HCT116 (cell line): ENCODE measurements around the gene SLC25A10. TPM values are rescaled to one million over a fixed set of nuclear protein-coding genes. Genes with fewer than 3 reads are reported as not detected.

Source experiments
- ATAC-seq: fragments of 200-7000 bp; cut with Tn5 transposase; 2 replicates; pipeline ENCODE4 v1.9.1; 2020; ENCODE audit warnings: mild to moderate bottlenecking, moderate library complexity
- BruUV-seq: library from RNA; stranded (reverse); fragments of 400-500 nt; replicated peaks from 2 replicates; lab custom pipeline; 2021; lab: Mats Ljungman, UMichigan
- CTCF ChIA-PET: fragments of 300-600 bp; sonication (Branson Sonifier 250); formaldehyde crosslinking; loops from one replicate; lab custom pipeline; 2021; ENCODE audit warnings: antibody characterized with exemption; lab: Charles Lee
- POLR2A ChIA-PET: fragments of 300-600, 350-600 bp; sonication (Branson Sonifier 250); formaldehyde crosslinking; loops from one replicate; lab custom pipeline; 2021; ENCODE audit warnings: antibody characterized with exemption; lab: Charles Lee
- RAD21 ChIA-PET, 2 experiments: fragments of 300-600 bp; sonication (Branson Sonifier 250); formaldehyde crosslinking; loops; one replicate each; lab custom pipeline; 2023; ENCODE audit warnings: low total read pairs in 2 of 2; ENCODE audit not compliant: uncharacterized antibody in 2 of 2, unreplicated experiment in 2 of 2, low non-redundant PET in 1 of 2; lab: Charles Lee
- DNase-seq: peaks from one replicate; pipeline ENCODE4 v3.0.0-alpha.2; 2010; ENCODE audit warnings: low read depth, low spot score
- H2AFZ ChIP-seq: fragments of 200-600 bp; shearing (Covaris generic), sonication (generic); 2 replicates; pipeline ENCODE4 v1.6.1; 2017; ENCODE audit warnings: low read depth, mixed run types, mixed read lengths, antibody characterized with exemption, low read length; ENCODE audit not compliant: poor library complexity, severe bottlenecking
- H3K27ac ChIP-seq: 2 replicates; pipeline ENCODE4 v1.5.1; 2012; ENCODE audit warnings: low read depth, low read length
- H3K27me3 ChIP-seq: fragments of 200-600 bp; sonication (generic); 2 replicates; pipeline ENCODE4 v1.6.1; 2016; ENCODE audit warnings: mixed run types, low read length, mixed read lengths; ENCODE audit not compliant: insufficient read depth
- H3K36me3 ChIP-seq, 2 experiments: fragments of 200-500 bp in 1 of 2; fragments of 200-600 bp in 1 of 2; sonication (Bioruptor generic) in 1 of 2; sonication (generic) in 1 of 2; 2 replicates each; pipeline versions ENCODE4 v1.5.1 to v1.6.1; 2014 to 2016; ENCODE audit warnings: low read length in 2 of 2, inconsistent platforms in 1 of 2, mixed read lengths in 1 of 2, mixed run types in 1 of 2; ENCODE audit not compliant: insufficient read depth in 2 of 2, control insufficient read depth in 1 of 2
- H3K4me1 ChIP-seq, 2 experiments: fragments of 200-600 bp in 1 of 2; sonication (generic) in 1 of 2; 2 replicates each; pipeline versions ENCODE4 v1.5.1 to v1.6.1; 2012 to 2017; ENCODE audit warnings: low read length in 2 of 2, inconsistent platforms in 1 of 2, mild to moderate bottlenecking in 1 of 2, mixed read lengths in 1 of 2, mixed run types in 1 of 2, moderate library complexity in 1 of 2; ENCODE audit not compliant: insufficient read depth in 2 of 2, control insufficient read depth in 1 of 2
- H3K4me2 ChIP-seq: fragments of 200-600 bp; sonication (generic); 2 replicates; pipeline ENCODE4 v1.6.1; 2017; ENCODE audit warnings: mixed run types, low read length, mixed read lengths
- H3K4me3 ChIP-seq, 2 experiments: fragments of 200-600 bp in 1 of 2; sonication (generic) in 1 of 2; replicated peaks in 1 of 2; 2 replicates each; pipeline ENCODE4 v1.5.1; 2011 to 2016; ENCODE audit warnings: low read length in 2 of 2, control low read depth in 1 of 2, low read depth in 1 of 2, mild to moderate bottlenecking in 1 of 2, mixed read lengths in 1 of 2, mixed run types in 1 of 2
- H3K79me2 ChIP-seq: fragments of 200-600 bp; sonication (generic); 2 replicates; pipeline ENCODE4 v1.6.1; 2017; ENCODE audit warnings: mild to moderate bottlenecking, mixed run types, low read length, moderate library complexity, mixed read lengths; ENCODE audit not compliant: insufficient read depth
- H3K9ac ChIP-seq: fragments of 200-600 bp; sonication (generic); 2 replicates; pipeline ENCODE4 v1.6.1; 2016; ENCODE audit warnings: low read length, mixed read lengths
- H3K9me2 ChIP-seq: fragments of 200-600 bp; sonication (generic), shearing (Covaris generic); 2 replicates; pipeline ENCODE4 v1.6.1; 2017; ENCODE audit warnings: mixed run types, mild to moderate bottlenecking, moderate library complexity; ENCODE audit not compliant: insufficient read depth
- H3K9me3 ChIP-seq, 2 experiments: fragments of 200-500 bp in 1 of 2; fragments of 200-600 bp in 1 of 2; sonication (Bioruptor generic) in 1 of 2; sonication (generic) in 1 of 2; 2 replicates each; pipeline ENCODE4 v1.6.1; 2014 to 2017; ENCODE audit warnings: low read length in 2 of 2, mixed read lengths in 2 of 2, inconsistent platforms in 1 of 2, low read depth in 1 of 2, mild to moderate bottlenecking in 1 of 2, mixed run types in 1 of 2, moderate library complexity in 1 of 2; ENCODE audit not compliant: control insufficient read depth in 1 of 2, insufficient read depth in 1 of 2
- H4K20me1 ChIP-seq: fragments of 200-600 bp; sonication (generic), shearing (Covaris generic); 2 replicates; pipeline ENCODE4 v1.6.1; 2017; ENCODE audit warnings: mixed run types, mild to moderate bottlenecking, moderate library complexity; ENCODE audit not compliant: insufficient read depth
- CEBPB ChIP-seq: IDR thresholded peaks from 2 replicates; pipeline ENCODE4 v1.6.1; 2012; ENCODE audit warnings: low read depth
- ELF1 ChIP-seq: IDR thresholded peaks from 2 replicates; pipeline ENCODE4 v1.6.1; 2012; ENCODE audit warnings: low read depth, borderline replicate concordance
- EZH2 ChIP-seq: fragments of 200-600 bp; sonication (generic); IDR thresholded peaks from 2 replicates; pipeline ENCODE4 v1.6.1; 2017; ENCODE audit warnings: antibody characterized with exemption, mixed run types
- POLR2A ChIP-seq: IDR thresholded peaks from 2 replicates; pipeline ENCODE4 v1.7.0; 2011; ENCODE audit warnings: borderline replicate concordance; ENCODE audit not compliant: insufficient read depth, insufficient read length; ENCODE audit errors: extremely low read depth
- POLR2AphosphoS5 ChIP-seq: IDR thresholded peaks from 2 replicates; pipeline ENCODE4 v1.6.1; 2011; ENCODE audit warnings: mild to moderate bottlenecking, low read depth, low read length, moderate library complexity
- RAD21 ChIP-seq: IDR thresholded peaks from 2 replicates; pipeline ENCODE4 v1.6.1; 2012; ENCODE audit warnings: low read depth, mild to moderate bottlenecking
- SIN3A ChIP-seq: IDR thresholded peaks from 2 replicates; pipeline ENCODE4 v1.6.1; 2012; ENCODE audit warnings: low read depth
- SP1 ChIP-seq: IDR thresholded peaks from 2 replicates; pipeline ENCODE4 v1.6.1; 2012; ENCODE audit warnings: low read depth
- TCF7L2 ChIP-seq: IDR thresholded peaks from 2 replicates; pipeline ENCODE4 v1.7.0; 2011; ENCODE audit warnings: borderline replicate concordance, inconsistent platforms; ENCODE audit not compliant: insufficient read depth, insufficient read length; ENCODE audit errors: extremely low read depth
- ZFX ChIP-seq: fragments of 450-650 bp; IDR thresholded peaks from 2 replicates; pipeline ENCODE4 v1.6.1; 2017
- ZNF274 ChIP-seq: fragments of 200-500 bp; sonication (Bioruptor generic); IDR thresholded peaks from 2 replicates; pipeline ENCODE4 v1.6.1; 2014; ENCODE audit warnings: mild to moderate bottlenecking, low read depth, low read length, inconsistent platforms
- intact Hi-C: fragments of 100-400 bp; cut with micrococcal nuclease; formaldehyde crosslinking; loops from 2 replicates; pipeline ENCODE4 v1.10.0; 2022
- total RNA-seq: library from RNA; stranded (reverse); gene quantifications from one replicate; pipeline ENCODE4 v1.2.1, GENCODE V29; 2021; ENCODE audit not compliant: unreplicated experiment
- TF ChIP-seq, protein P1 (sequence below): IDR thresholded peaks from 2 replicates; pipeline ENCODE4 v1.6.1; 2012; ENCODE audit warnings: low read depth

SLC25A10 gene
- total RNA-seq, 1 experiment from 2014 or later = 70.8 TPM

DNA sequence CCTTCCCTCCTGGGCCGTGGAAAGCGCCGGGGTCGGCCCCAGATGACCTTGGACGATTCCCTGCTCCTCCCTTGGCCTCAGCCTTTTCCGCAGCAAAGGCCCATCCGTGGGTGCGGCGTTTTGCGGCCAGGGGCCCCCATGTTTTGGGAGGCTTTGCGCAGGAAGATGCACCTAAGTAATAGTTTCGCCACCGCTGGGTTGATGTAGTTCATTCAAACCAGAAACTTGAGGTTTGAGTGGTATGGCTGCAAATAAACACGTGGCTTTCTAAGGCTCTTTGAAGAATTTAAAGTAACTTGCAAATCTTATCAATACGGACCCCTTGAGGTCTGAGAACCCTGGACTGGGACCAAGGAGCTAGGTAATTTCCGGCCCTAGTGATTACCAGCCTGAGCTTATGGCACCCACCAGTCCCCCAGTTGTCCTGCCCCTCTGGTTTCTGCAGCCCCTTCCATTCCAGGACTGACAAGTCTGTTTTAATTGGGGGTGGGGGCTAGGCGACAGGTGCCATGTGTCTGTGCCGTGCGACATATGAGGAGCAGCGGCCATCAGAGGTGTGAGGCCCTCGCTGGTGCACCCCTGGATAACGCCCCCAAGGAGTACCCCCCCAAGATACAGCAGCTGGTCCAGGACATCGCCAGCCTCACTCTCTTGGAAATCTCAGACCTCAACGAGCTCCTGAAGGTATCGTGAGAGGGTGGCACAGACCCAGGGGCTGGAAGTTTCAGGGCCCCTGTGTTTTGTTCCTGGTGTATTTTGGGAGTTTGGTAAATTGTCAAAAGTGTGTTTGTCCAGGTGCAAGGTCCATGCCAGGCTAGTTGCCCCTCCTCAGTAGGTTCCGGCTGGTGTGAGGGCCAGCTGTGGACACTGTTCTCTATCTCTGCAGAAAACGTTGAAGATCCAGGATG lies 8.1 kb upstream of the SLC25A10 start:
- no peak; the same call in 1 of the 2 replicates for ATAC-seq

DNA sequence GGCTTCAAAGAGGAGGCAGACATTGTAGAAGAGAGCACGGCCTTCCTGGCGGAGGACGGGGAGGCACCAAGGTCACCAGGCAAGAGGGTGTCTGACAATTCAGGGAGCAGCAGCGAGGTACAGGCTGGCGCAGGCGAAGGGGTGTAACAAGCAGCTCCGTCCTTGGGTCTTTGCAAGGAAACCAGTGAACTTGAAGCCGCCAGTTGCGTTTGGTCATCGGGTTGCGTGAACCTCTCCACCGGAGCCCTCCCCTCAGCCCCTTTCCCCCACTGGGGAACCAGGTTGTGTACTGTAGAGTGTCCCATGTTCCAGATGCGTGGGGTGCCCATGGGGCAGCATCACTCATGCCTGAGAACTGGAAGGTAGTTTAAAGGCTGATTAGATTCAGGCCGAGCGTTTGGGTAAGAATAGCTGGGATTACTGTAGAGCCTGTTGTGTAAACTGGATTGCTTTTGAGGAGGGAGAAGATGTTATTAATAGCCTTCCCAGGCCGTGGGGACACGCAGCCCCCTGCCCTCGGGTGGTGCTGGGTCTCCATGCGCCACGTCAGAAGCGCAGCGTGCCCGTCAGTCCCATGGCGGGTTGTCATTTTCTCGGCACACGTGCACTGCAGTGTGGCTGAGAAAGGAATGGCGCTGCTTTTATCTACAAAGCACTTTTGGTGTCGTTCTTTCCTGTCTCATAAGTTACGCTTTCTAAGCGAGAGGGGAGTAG lies 6.4 kb upstream of the SLC25A10 start:
- no peak for DNase-seq
- intact Hi-C loops = no loop called here
- peaks cover 21 to 54% of the 10 kb centered on the region in 2 experiments; a peak in 3 of 4 replicates for H3K36me3 ChIP-seq
- H3K27ac ChIP-seq = peak overlapping the region; percentile 3; the same call in 1 of the 2 replicates
- H3K9me3 ChIP-seq = no peaks in the 10 kb centered on the region
- no peak overlapping the region for H2AFZ ChIP-seq
- no peak for ATAC-seq
- no peaks in the 10 kb centered on the region; the same call in 1 of the 2 replicates for H4K20me1 ChIP-seq
- POLR2A ChIA-PET = no interaction called here
- no peaks in the 10 kb centered on the region for H3K9me2 ChIP-seq
- H3K4me3 ChIP-seq = no peak overlapping the region
- RAD21 ChIA-PET = no interaction called here
- no TSS peak for BruUV-seq
- no peaks in the 10 kb centered on the region for H3K27me3 ChIP-seq
- H3K9ac ChIP-seq = no peak overlapping the region
- CTCF ChIA-PET = no interaction called here
- peaks cover 70% of the 10 kb centered on the region for H3K79me2 ChIP-seq
- H3K4me2 ChIP-seq = no peak overlapping the region
- peaks cover 23 to 42% of the 10 kb centered on the region in 2 experiments for H3K4me1 ChIP-seq
- no peak for TF ChIP-seq CEBPB
- no peak for TF ChIP-seq SIN3A
- no peak for TF ChIP-seq SP1
- TF ChIP-seq, protein P1, sequence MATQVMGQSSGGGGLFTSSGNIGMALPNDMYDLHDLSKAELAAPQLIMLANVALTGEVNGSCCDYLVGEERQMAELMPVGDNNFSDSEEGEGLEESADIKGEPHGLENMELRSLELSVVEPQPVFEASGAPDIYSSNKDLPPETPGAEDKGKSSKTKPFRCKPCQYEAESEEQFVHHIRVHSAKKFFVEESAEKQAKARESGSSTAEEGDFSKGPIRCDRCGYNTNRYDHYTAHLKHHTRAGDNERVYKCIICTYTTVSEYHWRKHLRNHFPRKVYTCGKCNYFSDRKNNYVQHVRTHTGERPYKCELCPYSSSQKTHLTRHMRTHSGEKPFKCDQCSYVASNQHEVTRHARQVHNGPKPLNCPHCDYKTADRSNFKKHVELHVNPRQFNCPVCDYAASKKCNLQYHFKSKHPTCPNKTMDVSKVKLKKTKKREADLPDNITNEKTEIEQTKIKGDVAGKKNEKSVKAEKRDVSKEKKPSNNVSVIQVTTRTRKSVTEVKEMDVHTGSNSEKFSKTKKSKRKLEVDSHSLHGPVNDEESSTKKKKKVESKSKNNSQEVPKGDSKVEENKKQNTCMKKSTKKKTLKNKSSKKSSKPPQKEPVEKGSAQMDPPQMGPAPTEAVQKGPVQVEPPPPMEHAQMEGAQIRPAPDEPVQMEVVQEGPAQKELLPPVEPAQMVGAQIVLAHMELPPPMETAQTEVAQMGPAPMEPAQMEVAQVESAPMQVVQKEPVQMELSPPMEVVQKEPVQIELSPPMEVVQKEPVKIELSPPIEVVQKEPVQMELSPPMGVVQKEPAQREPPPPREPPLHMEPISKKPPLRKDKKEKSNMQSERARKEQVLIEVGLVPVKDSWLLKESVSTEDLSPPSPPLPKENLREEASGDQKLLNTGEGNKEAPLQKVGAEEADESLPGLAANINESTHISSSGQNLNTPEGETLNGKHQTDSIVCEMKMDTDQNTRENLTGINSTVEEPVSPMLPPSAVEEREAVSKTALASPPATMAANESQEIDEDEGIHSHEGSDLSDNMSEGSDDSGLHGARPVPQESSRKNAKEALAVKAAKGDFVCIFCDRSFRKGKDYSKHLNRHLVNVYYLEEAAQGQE = no peak
- TF ChIP-seq TCF7L2 = no peak
- TF ChIP-seq ELF1 = no peak
- no peak for TF ChIP-seq RAD21
- no peak for TF ChIP-seq ZFX
- TF ChIP-seq POLR2A = no peak
- TF ChIP-seq ZNF274 = no peak
- TF ChIP-seq EZH2 = no peak

More for the DNA sequence above, 8.1 kb upstream of the SLC25A10 start:
- ChIA-PET CTCF (no interaction called here), POLR2A (interaction anchor here (1.0 to 3.5 kb wide), 3 partner anchors 7 to 21 kb away, joined by 3 to 33 read pairs (median 5); partner anchors contain the start of genes ARL16, HGS and SLC25A10), RAD21 (interaction anchor here in 1 of 2 experiments (0.8 kb wide), 1 partner anchor 23 kb away, joined by 3 read pairs; no protein-coding TSS in a partner anchor)
- intact Hi-C loops = loop anchor here (2.0 kb wide), 1 partner anchor 21 kb away; the partner anchor contains the start of gene ARL16
- H3K9me3 ChIP-seq = no peaks in the 10 kb centered on the region
- H3K9me2 ChIP-seq = no peaks in the 10 kb centered on the region
- TSS peak; percentile 52 for BruUV-seq
- H4K20me1 ChIP-seq = no peaks in the 10 kb centered on the region; the same call in 1 of the 2 replicates
- H3K4me1 ChIP-seq = peaks cover 13 to 34% of the 10 kb centered on the region in 2 experiments
- H2AFZ ChIP-seq = no peak overlapping the region
- TF ChIP-seq POLR2AphosphoS5 (peak; percentile 17; the same call in 1 of the 2 replicates), ZFX (peak; percentile 71), TCF7L2 (no peak)
- DNase-seq = no peak
- H3K27ac ChIP-seq = peak overlapping the region; percentile 98
- no peaks in the 10 kb centered on the region for H3K27me3 ChIP-seq
- H3K4me3 ChIP-seq = peak overlapping the region; percentile 68
- peaks cover 83% of the 10 kb centered on the region for H3K79me2 ChIP-seq
- peak overlapping the region; percentile 95 for H3K9ac ChIP-seq
- H3K4me2 ChIP-seq = peak overlapping the region; percentile 89
- H3K36me3 ChIP-seq = peaks cover 23 to 56% of the 10 kb centered on the region in 2 experiments; a peak in 3 of 4 replicates
